HG03025 (cell line): ENCODE measurements around the gene FRMPD3.

ENCODE experiments used
- ATAC-seq: cut with Tn5 transposase; IDR thresholded peaks from one replicate; pipeline ENCODE4 v1.9.1; 2021; ENCODE audit warnings: mild to moderate bottlenecking, moderate library complexity; ENCODE audit not compliant: unreplicated experiment, low FRiP score

The FRMPD3 gene

DNA sequence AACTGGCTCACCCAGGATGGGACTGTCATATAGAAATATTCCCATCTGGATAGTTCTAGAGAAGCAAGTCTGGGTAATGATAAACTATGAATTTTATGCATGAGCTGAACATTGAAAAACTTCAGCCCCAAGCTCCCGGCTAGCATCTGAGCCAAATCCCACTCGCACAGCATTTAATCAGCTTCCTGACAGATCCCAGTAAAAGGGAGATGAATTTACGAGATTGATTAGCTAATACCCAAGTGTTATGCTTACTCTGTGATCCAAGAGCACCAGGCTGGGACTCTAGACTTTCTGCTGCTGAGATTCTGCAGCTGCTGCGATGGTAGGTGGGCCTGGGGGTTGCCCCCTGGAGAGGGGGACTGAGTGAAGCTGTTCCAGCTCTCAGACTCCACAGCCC is 28.0 kb downstream of the FRMPD3 start:
- ATAC-seq = no peak

- ATAC-seq = no peak
Observed at GRCh38 chrX:107480272-107480671, 30.8 kb downstream of the FRMPD3 start.

- no peak for ATAC-seq
Observed at GRCh38 chrX:107482046-107482445, 32.6 kb downstream of the FRMPD3 start.

DNA sequence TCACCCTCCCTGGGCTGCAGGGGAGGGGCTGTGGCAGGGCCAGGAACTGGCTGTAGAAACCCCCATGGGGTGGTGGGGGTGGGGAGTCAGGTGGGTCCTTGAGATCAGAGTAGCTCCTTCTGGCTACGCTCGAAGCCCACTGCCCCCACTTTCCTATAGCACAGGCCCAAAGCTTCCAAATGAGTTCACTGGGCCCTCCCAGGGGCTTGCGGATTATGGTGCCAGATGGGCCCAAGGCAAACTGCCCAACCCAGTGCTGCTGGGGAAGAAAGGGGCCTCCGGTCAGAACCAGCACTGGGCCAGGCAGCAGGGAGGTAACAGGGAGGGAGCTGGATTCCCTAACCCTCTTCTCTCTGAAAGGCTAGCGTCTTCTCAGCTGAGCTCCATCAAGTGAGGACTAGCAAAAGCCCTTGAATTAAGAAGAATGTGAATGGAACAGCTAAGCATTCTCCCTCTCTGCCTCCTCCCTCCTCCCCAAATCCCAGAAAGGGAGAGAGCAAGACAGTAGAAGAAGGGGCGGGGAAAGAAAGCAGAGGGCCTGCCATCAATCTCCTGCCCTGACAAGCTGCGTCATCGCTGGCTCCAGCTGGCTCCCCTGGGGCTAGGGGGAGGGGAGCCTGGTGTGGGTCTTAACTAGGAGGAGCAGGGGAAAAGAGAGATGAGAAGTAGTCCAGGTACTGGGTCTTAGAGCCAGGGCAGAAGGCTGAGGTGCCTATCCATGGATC is 34.7 kb downstream of the FRMPD3 start:
- no peak for ATAC-seq

GRCh38 chrX:107485013-107485412 is 35.6 kb downstream of the FRMPD3 start:
- no peak for ATAC-seq

- no peak for ATAC-seq
Observed at GRCh38 chrX:107493141-107493540, 43.7 kb downstream of the FRMPD3 start.

DNA sequence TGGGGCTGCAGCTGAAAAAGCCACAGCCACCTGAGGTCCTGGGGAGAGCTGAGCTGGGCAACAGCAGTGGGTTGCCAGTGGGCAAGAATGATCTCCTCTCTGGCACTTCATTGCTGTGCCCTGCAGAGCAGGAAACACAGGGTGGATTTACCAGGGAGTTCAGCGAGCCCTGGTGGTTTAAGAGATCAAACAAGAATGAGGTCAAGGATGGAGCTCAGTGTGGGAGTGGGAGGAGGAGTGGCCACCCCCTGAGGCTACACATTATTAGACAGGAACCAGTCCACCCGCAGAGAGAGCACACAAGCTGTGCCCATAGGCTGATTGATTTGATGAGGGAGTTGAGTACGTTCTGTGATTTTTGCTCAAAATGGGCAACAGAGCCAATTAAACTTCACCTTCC is 47.3 kb downstream of the FRMPD3 start:
- no peak for ATAC-seq
